Astrocyte (in vitro differentiated cells and primary cell): ENCODE measurements around the gene ZCWPW1. TPM values are rescaled to one million over a fixed set of nuclear protein-coding genes. Genes with fewer than 3 reads are reported as not detected.

ENCODE experiments used
- DNase-seq: peaks from one replicate; pipeline ENCODE4 v3.0.0-alpha.2; 2010; ENCODE audit warnings: low read depth
- FAIRE-seq: peaks from 2 replicates; lab custom pipeline; 2011; peaks lifted over from hg19 to GRCh38; lab: Jason Lieb, UNC
- H2AFZ ChIP-seq: 2 replicates; pipeline ENCODE4 v1.6.0; 2012; ENCODE audit warnings: low read depth, low read length, inconsistent platforms
- H3K27ac ChIP-seq: 2 replicates; pipeline ENCODE4 v1.5.1; 2011; ENCODE audit warnings: low read depth, low read length, inconsistent platforms
- H3K27me3 ChIP-seq: 2 replicates; pipeline ENCODE4 v1.6.0; 2011; ENCODE audit warnings: low read length, inconsistent platforms; ENCODE audit not compliant: insufficient read depth
- H3K36me3 ChIP-seq: 2 replicates; pipeline ENCODE4 v1.5.1; 2011; ENCODE audit warnings: low read length, inconsistent platforms; ENCODE audit not compliant: insufficient read depth
- H3K4me1 ChIP-seq: 2 replicates; pipeline ENCODE4 v1.5.1; 2011; ENCODE audit warnings: low read length, inconsistent platforms; ENCODE audit not compliant: insufficient read depth
- H3K4me2 ChIP-seq: 2 replicates; pipeline ENCODE4 v1.6.0; 2012; ENCODE audit warnings: low read length, inconsistent platforms
- H3K4me3 ChIP-seq: 2 replicates; pipeline ENCODE4 v1.5.1; 2011; ENCODE audit warnings: low read depth, mild to moderate bottlenecking, low read length, inconsistent platforms; ENCODE audit not compliant: insufficient read depth
- H3K79me2 ChIP-seq: 2 replicates; pipeline ENCODE4 v1.6.0; 2012; ENCODE audit warnings: mild to moderate bottlenecking, low read length, inconsistent platforms; ENCODE audit not compliant: insufficient read depth
- H3K9ac ChIP-seq: 2 replicates; pipeline ENCODE4 v1.6.0; 2012; ENCODE audit warnings: mild to moderate bottlenecking, low read length, inconsistent platforms
- H3K9me3 ChIP-seq: 2 replicates; pipeline ENCODE4 v1.5.1; 2012; ENCODE audit warnings: low read depth, mild to moderate bottlenecking, low read length, inconsistent platforms; ENCODE audit not compliant: insufficient read depth
- H4K20me1 ChIP-seq: 2 replicates; pipeline ENCODE4 v1.6.0; 2012; ENCODE audit warnings: low read length, inconsistent platforms; ENCODE audit not compliant: insufficient read depth
- H3K27ac Mint-ChIP-seq: one replicate; pipeline ENCODE4 v1.8.0; 2021; ENCODE audit warnings: mild to moderate bottlenecking, mixed read lengths; ENCODE audit not compliant: unreplicated experiment
- H3K27me3 Mint-ChIP-seq: one replicate; pipeline ENCODE4 v1.8.0; 2021; ENCODE audit warnings: low read depth, mixed read lengths; ENCODE audit not compliant: unreplicated experiment
- H3K36me3 Mint-ChIP-seq: one replicate; pipeline ENCODE4 v1.8.0; 2021; ENCODE audit warnings: low read depth, mixed read lengths; ENCODE audit not compliant: unreplicated experiment
- H3K4me1 Mint-ChIP-seq: one replicate; pipeline ENCODE4 v1.8.0; 2021; ENCODE audit warnings: low read depth, mixed read lengths; ENCODE audit not compliant: unreplicated experiment
- H3K4me3 Mint-ChIP-seq: one replicate; pipeline ENCODE4 v1.8.0; 2021; ENCODE audit warnings: mild to moderate bottlenecking, moderate library complexity, mixed read lengths; ENCODE audit not compliant: unreplicated experiment
- H3K9me3 Mint-ChIP-seq: one replicate; pipeline ENCODE4 v1.8.0; 2021; ENCODE audit warnings: mild to moderate bottlenecking, mixed read lengths; ENCODE audit not compliant: unreplicated experiment
- EZH2 ChIP-seq: IDR thresholded peaks from 2 replicates; pipeline ENCODE4 v1.6.1; 2012; ENCODE audit warnings: mild to moderate bottlenecking, low read length, inconsistent platforms; ENCODE audit not compliant: insufficient read depth
- total RNA-seq: library from RNA; stranded (reverse); gene quantifications from 2 replicates; pipeline ENCODE4 v1.2.1, GENCODE V29; 2021
- TF ChIP-seq, protein P1 (sequence below): IDR thresholded peaks from 2 replicates; pipeline ENCODE4 v1.5.1; 2011; ENCODE audit warnings: low read depth, mild to moderate bottlenecking, inconsistent platforms, low read length, moderate library complexity; ENCODE audit not compliant: insufficient read depth

Gene ZCWPW1
- total RNA-seq, 1 donor from 2014 or later, result 2.6 TPM

DNA sequence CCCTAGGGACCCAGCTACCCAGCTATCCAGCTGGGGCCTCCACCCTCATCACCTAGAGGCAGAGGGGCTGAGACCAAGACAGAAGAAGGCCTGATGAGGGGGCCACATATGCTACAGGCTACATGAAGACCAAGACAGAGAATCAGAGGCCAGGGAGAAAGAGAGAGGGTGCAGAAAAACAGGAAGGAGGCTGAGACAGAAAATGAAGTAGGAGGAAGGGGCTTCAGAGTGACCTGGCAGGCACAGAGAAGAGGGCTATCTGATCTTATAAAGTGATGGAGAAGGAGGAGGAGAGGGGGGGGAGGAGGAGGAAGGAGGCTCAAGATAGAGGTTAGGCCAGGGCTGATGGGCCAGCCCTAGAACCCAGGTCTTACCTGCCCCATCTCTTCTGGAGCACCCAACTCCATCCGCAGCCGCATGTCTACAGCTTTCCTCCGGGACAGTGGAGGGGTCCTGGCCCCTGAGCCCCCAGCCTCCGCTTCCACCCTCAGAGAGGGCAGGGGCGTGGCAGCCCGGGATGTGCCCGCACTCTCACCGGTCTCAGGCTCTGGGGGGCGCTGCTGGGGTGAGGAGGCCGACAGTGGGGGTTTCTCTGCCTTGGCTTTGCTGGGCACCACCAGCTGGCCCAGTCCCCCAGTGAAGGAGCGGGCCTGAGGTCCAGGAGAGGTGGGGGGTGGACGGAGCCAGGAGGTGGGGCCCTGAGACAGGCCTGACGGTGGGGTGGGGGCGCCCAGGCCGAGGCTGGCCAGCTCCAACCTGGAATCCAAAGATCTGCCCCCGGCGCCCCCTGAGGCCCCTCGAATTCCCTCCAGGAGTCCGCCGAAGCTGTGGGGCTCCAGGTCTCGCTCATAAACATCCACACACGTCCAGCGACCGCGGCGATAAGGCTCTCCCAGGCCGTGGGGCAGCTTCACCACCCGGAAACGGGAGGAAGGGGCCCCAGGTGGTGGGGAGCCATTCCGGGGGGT, 48.7 kb upstream of the ZCWPW1 start:
- no peaks in the 10 kb centered on the region for H3K9me3 ChIP-seq
- no peak for TF ChIP-seq EZH2
- TF ChIP-seq, protein P1, sequence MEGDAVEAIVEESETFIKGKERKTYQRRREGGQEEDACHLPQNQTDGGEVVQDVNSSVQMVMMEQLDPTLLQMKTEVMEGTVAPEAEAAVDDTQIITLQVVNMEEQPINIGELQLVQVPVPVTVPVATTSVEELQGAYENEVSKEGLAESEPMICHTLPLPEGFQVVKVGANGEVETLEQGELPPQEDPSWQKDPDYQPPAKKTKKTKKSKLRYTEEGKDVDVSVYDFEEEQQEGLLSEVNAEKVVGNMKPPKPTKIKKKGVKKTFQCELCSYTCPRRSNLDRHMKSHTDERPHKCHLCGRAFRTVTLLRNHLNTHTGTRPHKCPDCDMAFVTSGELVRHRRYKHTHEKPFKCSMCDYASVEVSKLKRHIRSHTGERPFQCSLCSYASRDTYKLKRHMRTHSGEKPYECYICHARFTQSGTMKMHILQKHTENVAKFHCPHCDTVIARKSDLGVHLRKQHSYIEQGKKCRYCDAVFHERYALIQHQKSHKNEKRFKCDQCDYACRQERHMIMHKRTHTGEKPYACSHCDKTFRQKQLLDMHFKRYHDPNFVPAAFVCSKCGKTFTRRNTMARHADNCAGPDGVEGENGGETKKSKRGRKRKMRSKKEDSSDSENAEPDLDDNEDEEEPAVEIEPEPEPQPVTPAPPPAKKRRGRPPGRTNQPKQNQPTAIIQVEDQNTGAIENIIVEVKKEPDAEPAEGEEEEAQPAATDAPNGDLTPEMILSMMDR, result no peak
- no peak for DNase-seq
- peak overlapping the region; percentile 81 for H3K4me3 ChIP-seq
- H2AFZ ChIP-seq, result no peak overlapping the region
- Mint-ChIP-seq H3K4me1 (peaks cover 16% of the 10 kb centered on the region), H3K9me3 (no peaks in the 10 kb centered on the region), H3K36me3 (peaks cover 4% of the 10 kb centered on the region), H3K27me3 (no peaks in the 10 kb centered on the region), H3K27ac (peak overlapping the region; percentile 58), H3K4me3 (peak overlapping the region; percentile 83)
- no peak overlapping the region for H3K27ac ChIP-seq
- peaks cover 14% of the 10 kb centered on the region for H3K4me1 ChIP-seq
- peak overlapping the region; percentile 93 for H3K4me2 ChIP-seq
- H4K20me1 ChIP-seq, result peaks cover 43% of the 10 kb centered on the region
- peaks cover 42% of the 10 kb centered on the region for H3K79me2 ChIP-seq
- H3K9ac ChIP-seq, result peak overlapping the region; percentile 90
- H3K36me3 ChIP-seq, result no peaks in the 10 kb centered on the region
- no peaks in the 10 kb centered on the region for H3K27me3 ChIP-seq
- FAIRE-seq, result no peak

DNA sequence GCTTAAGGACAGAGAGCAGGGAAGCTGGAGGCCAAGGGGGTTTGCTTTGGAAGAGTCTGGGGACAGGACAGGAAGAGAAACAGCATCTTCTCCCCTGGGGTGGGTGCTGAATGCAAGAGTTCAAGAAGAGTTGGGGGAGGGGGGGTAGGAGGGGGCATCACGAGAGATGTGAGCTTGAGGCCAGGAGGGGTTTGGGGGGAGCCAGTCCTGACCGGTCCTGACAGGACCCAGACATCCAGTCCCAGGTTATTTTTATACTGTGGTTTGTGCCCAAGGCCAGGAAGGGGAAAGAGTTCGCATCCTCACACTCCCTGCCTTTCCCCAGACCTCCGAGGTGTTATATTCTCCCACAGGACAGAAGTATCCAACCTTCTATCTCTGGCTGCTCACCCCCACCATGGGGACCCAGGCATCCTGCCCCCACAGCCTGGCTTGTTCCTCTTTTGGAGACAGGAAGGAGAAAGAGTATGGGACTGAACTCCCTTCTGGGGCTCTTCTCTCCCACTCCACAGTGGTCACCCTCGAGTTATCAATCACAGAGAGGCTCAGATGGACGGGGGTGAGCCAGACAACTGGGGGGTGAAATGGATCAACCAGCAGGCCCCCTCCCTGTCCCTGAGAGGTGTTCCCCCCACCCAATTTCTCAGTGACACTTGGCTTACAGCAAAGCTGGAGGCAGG, 47.7 kb upstream of the ZCWPW1 start:
- no peak overlapping the region for H3K27ac ChIP-seq
- FAIRE-seq (no peak), DNase-seq (no peak)
- Mint-ChIP-seq H3K36me3 (peaks cover 4% of the 10 kb centered on the region), H3K9me3 (no peaks in the 10 kb centered on the region), H3K27ac (no peak overlapping the region), H3K4me1 (peaks cover 16% of the 10 kb centered on the region), H3K4me3 (peak overlapping the region; percentile 83), H3K27me3 (no peaks in the 10 kb centered on the region)
- H2AFZ ChIP-seq, result no peak overlapping the region
- H3K9ac ChIP-seq, result peak overlapping the region; percentile 90
- no peaks in the 10 kb centered on the region for H3K9me3 ChIP-seq
- no peaks in the 10 kb centered on the region for H3K36me3 ChIP-seq
- H3K79me2 ChIP-seq, result peaks cover 42% of the 10 kb centered on the region
- no peak overlapping the region for H3K4me3 ChIP-seq
- H4K20me1 ChIP-seq, result peaks cover 49% of the 10 kb centered on the region
- no peak for TF ChIP-seq EZH2
- TF ChIP-seq, protein P1, result no peak
- H3K4me1 ChIP-seq, result peaks cover 14% of the 10 kb centered on the region
- no peaks in the 10 kb centered on the region for H3K27me3 ChIP-seq
- H3K4me2 ChIP-seq, result peak overlapping the region; percentile 93
